HEK293T (cell line): ENCODE results near the gene ATXN7L2.

Experiments used
- ARNT ChIP-seq: fragments of 450-650 bp; IDR thresholded peaks from 2 replicates; pipeline ENCODE4 v1.6.1; 2017; ENCODE audit warnings: mild to moderate bottlenecking
- BHLHE40 ChIP-seq: fragments of 450-650 bp; IDR thresholded peaks from 2 replicates; pipeline ENCODE4 v1.6.1; 2016; ENCODE audit warnings: mild to moderate bottlenecking, moderate library complexity, borderline replicate concordance
- FOXA1 ChIP-seq: fragments of 450-650 bp; IDR thresholded peaks from 2 replicates; pipeline ENCODE4 v1.6.1; 2016; ENCODE audit warnings: mild to moderate bottlenecking
- FOXM1 ChIP-seq: fragments of 450-650 bp; IDR thresholded peaks from 2 replicates; pipeline ENCODE4 v1.6.1; 2017; ENCODE audit warnings: mild to moderate bottlenecking, borderline replicate concordance
- L3MBTL2 ChIP-seq: fragments of 450-650 bp; conservative IDR thresholded peaks from 2 replicates; pipeline ENCODE4 v1.6.1; 2016; ENCODE audit warnings: mild to moderate bottlenecking
- LEF1 ChIP-seq: fragments of 450-650 bp; IDR thresholded peaks from 2 replicates; pipeline ENCODE4 v1.6.1; 2017; ENCODE audit warnings: mild to moderate bottlenecking, borderline replicate concordance
- SP1 ChIP-seq: fragments of 450-650 bp; IDR thresholded peaks from 2 replicates; pipeline ENCODE4 v1.6.1; 2017
- TARDBP ChIP-seq: fragments of 450-650 bp; IDR thresholded peaks from 2 replicates; pipeline ENCODE4 v1.6.1; 2016

DNA sequence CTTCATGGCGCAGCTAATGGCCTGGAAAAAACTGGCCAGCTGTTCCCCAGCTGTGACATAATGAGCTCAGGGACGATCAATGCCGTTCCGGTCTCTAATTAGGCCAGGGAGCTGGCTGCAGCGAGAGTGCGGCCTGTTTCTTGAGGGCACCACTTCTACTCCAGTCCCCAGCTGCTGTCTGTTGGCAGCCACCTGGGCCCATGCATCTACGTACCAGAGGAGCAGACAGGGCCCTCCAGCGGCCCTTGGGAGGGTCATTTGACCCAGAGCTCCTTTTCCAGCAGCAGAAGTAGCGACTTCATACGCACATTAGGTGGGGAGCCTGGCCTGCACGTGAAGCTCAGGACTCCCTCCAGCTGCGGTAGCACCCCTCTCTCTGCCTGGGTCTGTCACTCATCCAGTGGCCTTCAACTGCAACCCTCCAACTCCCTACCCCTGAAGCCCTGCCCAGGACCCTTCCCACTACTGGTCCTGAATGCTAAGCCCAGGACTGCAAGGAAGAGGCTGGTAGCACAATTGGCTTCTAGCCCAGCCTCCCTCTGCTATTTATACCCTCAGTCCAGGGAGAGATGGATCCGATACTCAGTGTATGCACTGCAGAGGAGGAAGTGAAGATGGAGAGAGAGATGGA is 46.9 kb downstream of the ATXN7L2 start:
- TF ChIP-seq L3MBTL2 (no peak), TARDBP (no peak), FOXM1 (no peak), FOXA1 (no peak), SP1 (no peak), ARNT (no peak), BHLHE40 (no peak), LEF1 (no peak)
